Parathyroid adenoma (tissue), 2 donors: ENCODE measurements around the gene FAM156A.
A peak's percentile ranks its signal among the peaks of the same experiment; 100 is the strongest.
"Not testable (repeated sequence)": the region's sequence is repeated elsewhere in the genome, so short reads cannot be mapped to it uniquely, and the experiment has no call there.

Experiments
- H2AFZ ChIP-seq: fragments of 300-600 bp; sonication (generic); one replicate; pipeline ENCODE4 v1.7.0; 2017; ENCODE audit warnings: antibody characterized with exemption, mild to moderate bottlenecking
- H3K27ac ChIP-seq: fragments of 300-600 bp; sonication (generic); one replicate; pipeline ENCODE4 v1.7.0; 2017
- H3K27me3 ChIP-seq: fragments of 300-600 bp; sonication (generic); one replicate; pipeline ENCODE4 v1.7.0; 2017; ENCODE audit warnings: low read length; ENCODE audit not compliant: control insufficient read depth, insufficient read depth
- H3K36me3 ChIP-seq: fragments of 300-600 bp; sonication (generic); one replicate; pipeline ENCODE4 v1.7.0; 2017; ENCODE audit warnings: low read length; ENCODE audit not compliant: control insufficient read depth, insufficient read depth
- H3K4me1 ChIP-seq: fragments of 300-600 bp; sonication (generic); one replicate; pipeline ENCODE4 v1.7.0; 2017; ENCODE audit warnings: control low read depth
- H3K4me2 ChIP-seq: fragments of 300-600 bp; sonication (generic); one replicate; pipeline ENCODE4 v1.7.0; 2017; ENCODE audit warnings: low read length
- H3K4me3 ChIP-seq: fragments of 300-600 bp; sonication (generic); one replicate; pipeline ENCODE4 v1.7.0; 2017; ENCODE audit warnings: low read depth, low read length
- H3K79me2 ChIP-seq: fragments of 300-600 bp; sonication (generic); one replicate; pipeline ENCODE4 v1.7.0; 2017; ENCODE audit warnings: control low read depth
- H3K9ac ChIP-seq: fragments of 300-600 bp; sonication (generic); one replicate; pipeline ENCODE4 v1.7.0; 2017; ENCODE audit warnings: mild to moderate bottlenecking
- H3K9me3 ChIP-seq: fragments of 300-600 bp; sonication (generic); one replicate; pipeline ENCODE4 v1.7.0; 2017; ENCODE audit warnings: low read length; ENCODE audit not compliant: control insufficient read depth
- donor health status: primary hyperparathyroidism.

FAM156A gene

GRCh38 chrX:52949884-52950283 lies 8.4 kb downstream of the FAM156A start:
- H3K4me3 ChIP-seq, H3K4me2 ChIP-seq, H3K27me3 ChIP-seq, H3K36me3 ChIP-seq, H3K79me2 ChIP-seq, H2AFZ ChIP-seq, H3K9me3 ChIP-seq, H3K9ac ChIP-seq, H3K4me1 ChIP-seq, H3K27ac ChIP-seq: not testable (repeated sequence)

- not testable (repeated sequence) for H3K4me1 ChIP-seq, H3K4me2 ChIP-seq, H3K27me3 ChIP-seq
Measured at GRCh38 chrX:52949325-52949724, 9.0 kb downstream of the FAM156A start.

DNA sequence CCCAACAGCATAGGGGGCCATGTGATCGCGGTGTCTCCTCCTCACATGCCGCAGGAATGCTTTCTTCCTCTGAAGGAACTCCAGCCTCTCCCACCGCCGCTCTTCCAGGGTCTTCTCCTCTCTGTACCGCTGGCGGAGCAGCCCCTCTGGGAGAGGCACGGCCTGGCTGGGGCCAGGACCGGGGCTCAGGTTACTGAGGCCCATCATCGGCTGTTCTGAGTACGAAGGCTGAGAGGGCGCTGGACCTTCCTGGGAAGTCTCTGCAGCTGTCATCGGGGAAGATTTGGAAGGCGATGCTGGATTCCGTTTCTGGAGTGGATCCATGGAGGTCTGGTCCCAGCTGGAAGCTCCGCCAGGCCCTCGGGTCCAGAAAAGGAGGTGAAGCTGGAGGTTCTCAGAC lies 10.1 kb downstream of the FAM156A start:
- H3K9me3 ChIP-seq, H3K4me3 ChIP-seq, H3K27me3 ChIP-seq, H3K4me2 ChIP-seq, H3K27ac ChIP-seq, H2AFZ ChIP-seq, H3K36me3 ChIP-seq, H3K9ac ChIP-seq, H3K79me2 ChIP-seq, H3K4me1 ChIP-seq: not testable (repeated sequence)

More at GRCh38 chrX:52949325-52949724, 9.0 kb downstream of the FAM156A start:
- not testable (repeated sequence) for H3K9me3 ChIP-seq, H3K4me3 ChIP-seq, H3K36me3 ChIP-seq, H3K79me2 ChIP-seq, H3K9ac ChIP-seq, H3K27ac ChIP-seq, H2AFZ ChIP-seq

GRCh38 chrX:52947501-52947900 lies 10.8 kb downstream of the FAM156A start:
- H3K4me1 ChIP-seq, H3K36me3 ChIP-seq, H3K79me2 ChIP-seq, H3K27ac ChIP-seq, H3K9ac ChIP-seq, H3K4me3 ChIP-seq, H3K9me3 ChIP-seq, H3K4me2 ChIP-seq, H2AFZ ChIP-seq, H3K27me3 ChIP-seq: not testable (repeated sequence)

- not testable (repeated sequence) for H3K27ac ChIP-seq, H3K9ac ChIP-seq, H3K9me3 ChIP-seq, H3K4me3 ChIP-seq, H3K27me3 ChIP-seq, H3K4me2 ChIP-seq, H3K36me3 ChIP-seq, H3K79me2 ChIP-seq, H2AFZ ChIP-seq, H3K4me1 ChIP-seq
Measured at GRCh38 chrX:52945838-52946494, 12.4 kb downstream of the FAM156A start.

GRCh38 chrX:52941728-52942127 lies 16.6 kb downstream of the FAM156A start:
- not testable (repeated sequence) for H3K4me2 ChIP-seq, H3K4me1 ChIP-seq, H3K9ac ChIP-seq, H2AFZ ChIP-seq, H3K4me3 ChIP-seq, H3K27me3 ChIP-seq, H3K36me3 ChIP-seq, H3K27ac ChIP-seq, H3K79me2 ChIP-seq, H3K9me3 ChIP-seq

- H3K9ac ChIP-seq, H3K9me3 ChIP-seq, H2AFZ ChIP-seq, H3K4me2 ChIP-seq, H3K36me3 ChIP-seq, H3K4me1 ChIP-seq, H3K4me3 ChIP-seq, H3K27me3 ChIP-seq, H3K27ac ChIP-seq, H3K79me2 ChIP-seq: not testable (repeated sequence)
Measured at GRCh38 chrX:52940704-52941103, 17.6 kb downstream of the FAM156A start.

DNA sequence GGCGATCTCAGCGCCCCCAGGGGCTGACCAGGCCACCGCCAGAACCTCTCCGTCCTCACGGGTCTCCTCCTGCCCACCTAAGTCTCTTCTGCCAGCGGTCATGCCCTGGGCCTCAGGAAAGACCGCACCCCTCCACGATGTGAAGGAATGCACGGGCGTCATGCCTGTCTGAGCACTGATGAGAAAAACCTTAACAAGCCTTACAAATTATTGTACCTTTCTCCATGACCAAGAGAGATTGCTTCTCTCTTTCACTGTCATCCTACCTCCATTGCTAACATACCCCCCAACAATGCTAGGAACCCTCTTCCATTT lies 22.9 kb downstream of the FAM156A start:
- peak overlapping the region; percentile 74 for H3K4me3 ChIP-seq
- H3K9ac ChIP-seq: peak overlapping the region; percentile 80
- not testable (repeated sequence) for H3K27me3 ChIP-seq, H3K36me3 ChIP-seq, H3K79me2 ChIP-seq, H3K9me3 ChIP-seq, H3K4me1 ChIP-seq
- H2AFZ ChIP-seq: peak overlapping the region; percentile 84
- H3K27ac ChIP-seq: peak overlapping the region; percentile 94
- peak overlapping the region; percentile 70 for H3K4me2 ChIP-seq
